ENCODE measurements around the gene SPCS1. TPM values are rescaled to one million over a fixed set of nuclear protein-coding genes. Genes with fewer than 3 reads are reported as not detected.
A peak's percentile ranks its signal among the peaks of the same experiment; 100 is the strongest.

Gene SPCS1
- polyA plus RNA-seq, 1 of the 3 experiments (the other 2 are of a cell fraction): 191 TPM

- H3K79me2 ChIP-seq (ENCODE audit: insufficient read depth): peaks cover 93% of the 10 kb centered on the region
- peak within 1 kb of the TSS; percentile 88 to 95 for H3K4me3 ChIP-seq (ENCODE audit: low read depth in 2 of 2, low read length in 1 of 2)
- no peaks in the 10 kb centered on the region for H3K9me2 ChIP-seq
- peak within 1 kb of the TSS; percentile 68 for H2AFZ ChIP-seq (ENCODE audit: low read depth)
- ChIA-PET CTCF (interaction anchor here (0.9 to 1.4 kb wide), 3 partner anchors 12 to 274 kb away, joined by 3 to 5 read pairs (median 3); partner anchors contain the start of genes GLT8D1 and SPCS1), POLR2A (interaction anchor here (0.8 kb wide), 1 partner anchor 150 kb away, joined by 4 read pairs; the partner anchor contains the start of gene UQCC5)
- peak within 1 kb of the TSS; percentile 80 for H3K4me2 ChIP-seq
- H3K4me1 ChIP-seq (ENCODE audit: control insufficient read depth in 1 of 2, insufficient read depth in 2 of 2, low read depth in 1 of 2, low read length in 1 of 2): peaks cover 0 to 13% of the 10 kb centered on the region in 2 experiments; a peak in 2 of 4 replicates
- peak; percentile 95 for DNase-seq
- peaks cover 23% of the 10 kb centered on the region for H3F3A ChIP-seq (replicated peaks; ENCODE audit: insufficient read depth)
- H3K9me3 ChIP-seq: no peaks in the 10 kb centered on the region
- H3K36me3 ChIP-seq (replicated peaks in 1 of 2; ENCODE audit: control insufficient read depth in 1 of 2, insufficient read depth in 2 of 2, low read length in 1 of 2): peaks cover 44 to 50% of the 10 kb centered on the region in 2 experiments
- peak within 1 kb of the TSS; percentile 86 to 93 for H3K27ac ChIP-seq (ENCODE audit: low read depth in 2 of 2, low read length in 1 of 2)
- H4K20me1 ChIP-seq (ENCODE audit: insufficient read depth): no peaks in the 10 kb centered on the region
- 1% methylated on average over 46 of the region's 82 CpGs for WGBS (ENCODE audit: low lambda C conversion rate)
- no peaks in the 10 kb centered on the region for H3K27me3 ChIP-seq (ENCODE audit: insufficient read depth)
- H3K9ac ChIP-seq: peak within 1 kb of the TSS; percentile 96
- 0 out of 2 replicates have a peak, but pooled peaks have one; percentile 38 for TF ChIP-seq ZBTB33 (IDR thresholded peaks at IDR 0.05; ENCODE audit: borderline replicate concordance, low read depth)
- peak; percentile 95 for TF ChIP-seq POLR2AphosphoS5 (IDR thresholded peaks at IDR 0.05; ENCODE audit: low read depth, low read length)
- peak; percentile 98 for TF ChIP-seq TAF1 (IDR thresholded peaks at IDR 0.05; ENCODE audit: borderline replicate concordance, low read depth, low read length)
- TF ChIP-seq NRF1 (IDR thresholded peaks at IDR 0.05; ENCODE audit: low read depth, low read length): peak; percentile 61
- TF ChIP-seq FOXJ3 (CRISPR knock-in tag; IDR thresholded peaks at IDR 0.05): 0 out of 2 replicates have a peak, but pooled peaks have one; percentile 13
- TF ChIP-seq REST (IDR thresholded peaks at IDR 0.05; ENCODE audit: low read depth, low read length): peak; percentile 51; the same call in 1 of the 2 replicates
- TF ChIP-seq RCOR1 (IDR thresholded peaks at IDR 0.05; ENCODE audit: low read length): no peak; the same call in 1 of the 2 replicates
- TF ChIP-seq RXRA (IDR thresholded peaks at IDR 0.05; ENCODE audit: borderline replicate concordance, low read depth): no peak
- no peak for TF ChIP-seq CTCF (IDR thresholded peaks at IDR 0.05)
- TF ChIP-seq CHD2 (IDR thresholded peaks at IDR 0.05; ENCODE audit: low read length, partially characterized antibody): peak; percentile 58
- peak; percentile 100 for TF ChIP-seq MXI1 (IDR thresholded peaks at IDR 0.05; ENCODE audit: low read depth, low read length)
- TF ChIP-seq GABPA (IDR thresholded peaks at IDR 0.05; ENCODE audit: low read depth): no peak
- no peak for TF ChIP-seq YY1 (IDR thresholded peaks at IDR 0.05; ENCODE audit: low read depth)
- TF ChIP-seq SIN3A (IDR thresholded peaks at IDR 0.05; ENCODE audit: borderline replicate concordance, low read depth, low read length): peak; percentile 99
- TF ChIP-seq TEAD4 (IDR thresholded peaks at IDR 0.05; ENCODE audit: borderline replicate concordance, insufficient read depth): no peak
- TF ChIP-seq GATA2 (CRISPR knock-in tag; IDR thresholded peaks at IDR 0.05): no peak
- TF ChIP-seq USF1 (IDR thresholded peaks at IDR 0.05; ENCODE audit: borderline replicate concordance, low read depth): peak; percentile 62; the same call in 1 of the 2 replicates
- TF ChIP-seq FOSL2 (IDR thresholded peaks at IDR 0.05; ENCODE audit: borderline replicate concordance, low read depth): no peak
- no peak for TF ChIP-seq EP300 (IDR thresholded peaks at IDR 0.05; ENCODE audit: borderline replicate concordance in 1 of 2, low read depth in 1 of 2, low read length in 1 of 2)
- no peak for TF ChIP-seq FOXM1 (IDR thresholded peaks at IDR 0.05; ENCODE audit: low read depth)
- no peak for TF ChIP-seq EZH2phosphoT487 (IDR thresholded peaks at IDR 0.05; ENCODE audit: borderline replicate concordance, low read depth)
- TF ChIP-seq TCF12 (IDR thresholded peaks at IDR 0.05): peak; percentile 17; the same call in 1 of the 2 replicates
- no peak for TF ChIP-seq JUND (IDR thresholded peaks at IDR 0.05)
- no peak for TF ChIP-seq MEF2A (IDR thresholded peaks at IDR 0.05; ENCODE audit: borderline replicate concordance, low read depth)
Measured at GRCh38 chr3:52685709-52686691, 19.9 kb upstream of the SPCS1 start, which contains the start of the genes GNL3 and PBRM1. TSS of gene GNL3 (plus strand) at chr3:52686032. CDS start at chr3:52686093, 61 bp downstream. TSS of gene PBRM1 (minus strand) at chr3:52685913.
